Lower leg skin (tissue), 3 donors: Measurements from ENCODE around the gene PCDHAC2.

ENCODE experiments used
- CTCF ChIP-seq, 3 donors: fragments of 450-650 bp; IDR thresholded peaks; one replicate each; pipeline ENCODE4 v1.5.1; 2016; ENCODE audit warnings: antibody characterized with exemption in 3 of 3, mild to moderate bottlenecking in 3 of 3, moderate library complexity in 2 of 3
- POLR2A ChIP-seq, 2 donors: fragments of 450-650 bp; IDR thresholded peaks; one replicate each; pipeline ENCODE4 v1.6.1; 2016 to 2017; ENCODE audit warnings: antibody characterized with exemption in 2 of 2, mild to moderate bottlenecking in 1 of 2, moderate library complexity in 1 of 2

GRCh38 chr5:140953234-140953633 is 13.0 kb upstream of the PCDHAC2 start:
- TF ChIP-seq CTCF (IDR thresholded peaks at IDR 0.05), result no peak
- TF ChIP-seq POLR2A (IDR thresholded peaks at IDR 0.05), result no peak
